ENCODE results near the gene IGF1R.

GRCh38 chr15:98676586-98677270 lies 28.4 kb downstream of the IGF1R start:
- TF ChIP-seq CTCF (IDR thresholded peaks at IDR 0.05) (no peak), TCF7 (CRISPR knock-in tag; IDR thresholded peaks at IDR 0.05; ENCODE audit: low read depth) (no peak), NR3C1 (CRISPR knock-in tag; conservative IDR thresholded peaks at IDR 0.05; ENCODE audit: low read depth) (no peak), KAT7 (CRISPR knock-in tag; IDR thresholded peaks at IDR 0.05; ENCODE audit: borderline replicate concordance) (no peak), CREB1 (CRISPR knock-in tag; IDR thresholded peaks at IDR 0.05) (no peak), NFYB (CRISPR knock-in tag; conservative IDR thresholded peaks at IDR 0.05; ENCODE audit: low read depth) (no peak), NFE2L1 (CRISPR knock-in tag; IDR thresholded peaks at IDR 0.05) (no peak), IRF1 (CRISPR knock-in tag; IDR thresholded peaks at IDR 0.05) (no peak), E2F5 (CRISPR knock-in tag; IDR thresholded peaks at IDR 0.05) (no peak), SP1 (CRISPR knock-in tag; conservative IDR thresholded peaks at IDR 0.05) (no peak), ZNF396 (CRISPR knock-in tag; IDR thresholded peaks at IDR 0.05; ENCODE audit: borderline replicate concordance) (no peak)

Data from WTC11 (cell line).